Astrocyte of the cerebellum (primary cell): ENCODE data around the gene CACNA1B.

Source experiments
- DNase-seq: peaks from one replicate; pipeline ENCODE4 v3.0.0-alpha.2; 2011; ENCODE audit warnings: low read depth
- H3K4me3 ChIP-seq: 2 replicates; pipeline ENCODE4 v1.5.1; 2011; ENCODE audit warnings: mild to moderate bottlenecking, low read depth, low read length, moderate library complexity
- CTCF ChIP-seq: IDR thresholded peaks from 2 replicates; pipeline ENCODE4 v1.5.1; 2012; ENCODE audit warnings: low read length, low read depth, moderate library complexity, mild to moderate bottlenecking; ENCODE audit errors: missing control alignments
- in situ Hi-C: cut with HindIII; loops from 2 replicates; pipeline ENCODE4 v1.10.0; 2017; ENCODE audit warnings: low sequenced_read_pairs

CACNA1B gene

GRCh38 chr9:138100711-138101350 lies 223.2 kb downstream of the CACNA1B start:
- TF ChIP-seq CTCF = no peak
- in situ Hi-C loops = no loop called here
- no peak for DNase-seq
- H3K4me3 ChIP-seq = no peak overlapping the region

GRCh38 chr9:138101444-138102234 lies 224.1 kb downstream of the CACNA1B start:
- DNase-seq = no peak
- in situ Hi-C loops = no loop called here
- no peak overlapping the region for H3K4me3 ChIP-seq
- TF ChIP-seq CTCF = no peak

- no peak overlapping the region for H3K4me3 ChIP-seq
- in situ Hi-C loops = no loop called here
- no peak for DNase-seq
- TF ChIP-seq CTCF = no peak
Observed at GRCh38 chr9:138102246-138103051, 224.9 kb downstream of the CACNA1B start.

- TF ChIP-seq CTCF = no peak
- no peak overlapping the region for H3K4me3 ChIP-seq
- in situ Hi-C loops = no loop called here
- no peak for DNase-seq
Observed at GRCh38 chr9:138103111-138103848, 225.7 kb downstream of the CACNA1B start.

- no peak for DNase-seq
- H3K4me3 ChIP-seq = no peak overlapping the region
Observed at GRCh38 chr9:138103849-138104206, 226.2 kb downstream of the CACNA1B start.

More at GRCh38 chr9:138103849-138104206, 226.2 kb downstream of the CACNA1B start:
- no peak for TF ChIP-seq CTCF
- in situ Hi-C loops = no loop called here
